Neural cell (in vitro differentiated cells): ENCODE results near the gene TMEM11. TPM values are rescaled to one million over a fixed set of nuclear protein-coding genes. Genes with fewer than 3 reads are reported as not detected.

Experiments
- H2AFZ ChIP-seq: fragments of 200-600, 300-800 bp; sonication (generic), shearing (Covaris generic); 2 replicates; pipeline ENCODE4 v1.6.0; 2014; ENCODE audit warnings: low read depth, mild to moderate bottlenecking, antibody characterized with exemption, low read length, moderate library complexity
- H3F3A ChIP-seq: fragments of 200-600 bp; shearing (Covaris generic); 2 replicates; pipeline ENCODE4 v1.6.1; 2016; ENCODE audit warnings: mild to moderate bottlenecking, moderate library complexity, mixed read lengths, antibody characterized with exemption, low read length; ENCODE audit not compliant: insufficient read depth, poor library complexity, severe bottlenecking
- H3K27ac ChIP-seq: fragments of 200-600, 300-800 bp; sonication (generic), shearing (Covaris generic); 2 replicates; pipeline ENCODE4 v1.5.1; 2014; ENCODE audit warnings: mild to moderate bottlenecking, low read length, moderate library complexity
- H3K27me3 ChIP-seq: fragments of 300-800, 200-600 bp; sonication (generic), shearing (Covaris generic); 2 replicates; pipeline ENCODE4 v1.6.0; 2014; ENCODE audit warnings: mild to moderate bottlenecking, low read depth, low read length, moderate library complexity; ENCODE audit not compliant: insufficient read depth
- H3K36me3 ChIP-seq: fragments of 300-800, 200-600 bp; sonication (generic), shearing (Covaris generic); 2 replicates; pipeline ENCODE4 v1.5.1; 2014; ENCODE audit warnings: mild to moderate bottlenecking, antibody characterized with exemption, low read length, moderate library complexity; ENCODE audit not compliant: insufficient read depth
- H3K4me2 ChIP-seq: fragments of 300-800, 200-600 bp; sonication (generic), shearing (Covaris generic); 2 replicates; pipeline ENCODE4 v1.6.0; 2014; ENCODE audit warnings: mild to moderate bottlenecking, low read length
- H3K4me3 ChIP-seq: fragments of 300-800, 200-600 bp; sonication (generic), shearing (Covaris generic); 2 replicates; pipeline ENCODE4 v1.5.1; 2014; ENCODE audit warnings: mild to moderate bottlenecking, low read length, moderate library complexity
- H3K79me2 ChIP-seq: fragments of 200-600 bp; shearing (Covaris generic); replicated peaks from 2 replicates; pipeline ENCODE4 v1.6.0; 2014; ENCODE audit warnings: mild to moderate bottlenecking, low read length, moderate library complexity; ENCODE audit not compliant: insufficient read depth
- H3K9ac ChIP-seq: fragments of 300-800, 200-600 bp; sonication (generic), shearing (Covaris generic); 2 replicates; pipeline ENCODE4 v1.6.1; 2016; ENCODE audit warnings: mild to moderate bottlenecking, low read length, mixed read lengths
- H3K9me2 ChIP-seq: fragments of 200-600 bp; shearing (Covaris generic); 2 replicates; pipeline ENCODE4 v1.6.1; 2016; ENCODE audit warnings: mild to moderate bottlenecking, low read length, mixed read lengths; ENCODE audit not compliant: insufficient read depth
- H3K9me3 ChIP-seq: fragments of 200-600, 300-800 bp; sonication (generic), shearing (Covaris generic); 2 replicates; pipeline ENCODE4 v1.6.1; 2016; ENCODE audit warnings: mild to moderate bottlenecking, mixed run types, low read length, moderate library complexity, mixed read lengths
- H4K20me1 ChIP-seq: fragments of 200-600 bp; shearing (Covaris generic); 2 replicates; pipeline ENCODE4 v1.6.1; 2016; ENCODE audit warnings: mild to moderate bottlenecking, mixed run types; ENCODE audit not compliant: insufficient read depth
- EP300 ChIP-seq: fragments of 450-650 bp; conservative IDR thresholded peaks from 2 replicates; pipeline ENCODE4 v1.6.1; 2014; ENCODE audit warnings: antibody characterized with exemption, mild to moderate bottlenecking, moderate library complexity; ENCODE audit not compliant: poor library complexity, severe bottlenecking
- EZH2 ChIP-seq: fragments of 200-600, 300-800 bp; shearing (Covaris generic), sonication (generic); IDR thresholded peaks from 2 replicates; pipeline ENCODE4 v1.6.1; 2014; ENCODE audit warnings: antibody characterized with exemption, low read length, borderline replicate concordance, mild to moderate bottlenecking; ENCODE audit not compliant: insufficient read depth, poor library complexity, severe bottlenecking
- MXI1 ChIP-seq: fragments of 450-650 bp; conservative IDR thresholded peaks from 2 replicates; pipeline ENCODE4 v1.6.1; 2014; ENCODE audit warnings: antibody characterized with exemption, mild to moderate bottlenecking; ENCODE audit not compliant: poor library complexity, severe bottlenecking
- RAD21 ChIP-seq: fragments of 450-650 bp; conservative IDR thresholded peaks from 2 replicates; pipeline ENCODE4 v1.6.1; 2014; ENCODE audit warnings: antibody characterized with exemption, mild to moderate bottlenecking, moderate library complexity
- SMC3 ChIP-seq: fragments of 450-650 bp; conservative IDR thresholded peaks from 2 replicates; pipeline ENCODE4 v1.6.1; 2014; ENCODE audit warnings: antibody characterized with exemption, mild to moderate bottlenecking, moderate library complexity; ENCODE audit not compliant: poor library complexity
- TAF1 ChIP-seq: IDR thresholded peaks from 2 replicates; pipeline ENCODE4 v1.6.1; 2012; ENCODE audit warnings: low read depth
- polyA plus RNA-seq: library from polyadenylated mRNA; depleted of rRNA; stranded (reverse); fragments of >200 nt; gene quantifications from 2 replicates; pipeline ENCODE4 v1.2.3, GENCODE V29; 2014
- TF ChIP-seq, protein P1 (sequence below): fragments of 450-650 bp; IDR thresholded peaks from 2 replicates; pipeline ENCODE4 v1.5.1; 2014; ENCODE audit warnings: antibody characterized with exemption, mild to moderate bottlenecking, moderate library complexity; ENCODE audit not compliant: poor library complexity, severe bottlenecking
- TF ChIP-seq, protein P2 (sequence below): IDR thresholded peaks from 2 replicates; pipeline ENCODE4 v1.6.1; 2012; ENCODE audit warnings: borderline replicate concordance

Gene TMEM11
- polyA plus RNA-seq, 1 donor from 2014 or later, result 24.6 TPM

DNA sequence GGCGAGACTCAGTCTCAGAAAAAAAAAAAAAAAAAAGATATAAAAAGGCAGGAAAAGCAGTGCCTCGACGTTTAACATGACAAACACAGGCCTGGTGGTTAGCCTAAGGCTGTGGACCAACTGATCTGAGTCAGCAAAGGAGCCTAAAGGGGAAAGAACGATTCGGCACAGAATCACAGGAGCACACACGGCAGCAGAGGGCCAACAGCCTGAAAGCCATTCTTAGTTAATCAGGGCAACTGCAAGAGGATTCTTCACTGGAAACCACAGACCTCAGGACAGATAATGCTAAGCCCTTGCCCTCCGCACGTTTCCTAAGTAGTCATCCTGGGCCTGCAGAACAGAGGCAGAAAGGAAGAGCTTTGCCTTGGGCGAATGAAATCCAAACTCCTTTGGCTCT is 14.7 kb downstream of the TMEM11 start:
- Histone ChIP-seq H3K9me2 (no peaks in the 10 kb centered on the region), H3K9me3 (no peaks in the 10 kb centered on the region), H3K27ac (no peak overlapping the region), H4K20me1 (no peaks in the 10 kb centered on the region), H3K4me3 (no peak overlapping the region), H3K4me2 (no peak overlapping the region), H3K27me3 (no peaks in the 10 kb centered on the region), H3F3A (no peaks in the 10 kb centered on the region), H3K9ac (no peak overlapping the region), H3K36me3 (no peaks in the 10 kb centered on the region), H3K79me2 (peaks cover 30% of the 10 kb centered on the region), H2AFZ (no peak overlapping the region)
- TF ChIP-seq TAF1 (no peak), SMC3 (no peak), MXI1 (no peak), RAD21 (no peak)
- TF ChIP-seq, protein P1, sequence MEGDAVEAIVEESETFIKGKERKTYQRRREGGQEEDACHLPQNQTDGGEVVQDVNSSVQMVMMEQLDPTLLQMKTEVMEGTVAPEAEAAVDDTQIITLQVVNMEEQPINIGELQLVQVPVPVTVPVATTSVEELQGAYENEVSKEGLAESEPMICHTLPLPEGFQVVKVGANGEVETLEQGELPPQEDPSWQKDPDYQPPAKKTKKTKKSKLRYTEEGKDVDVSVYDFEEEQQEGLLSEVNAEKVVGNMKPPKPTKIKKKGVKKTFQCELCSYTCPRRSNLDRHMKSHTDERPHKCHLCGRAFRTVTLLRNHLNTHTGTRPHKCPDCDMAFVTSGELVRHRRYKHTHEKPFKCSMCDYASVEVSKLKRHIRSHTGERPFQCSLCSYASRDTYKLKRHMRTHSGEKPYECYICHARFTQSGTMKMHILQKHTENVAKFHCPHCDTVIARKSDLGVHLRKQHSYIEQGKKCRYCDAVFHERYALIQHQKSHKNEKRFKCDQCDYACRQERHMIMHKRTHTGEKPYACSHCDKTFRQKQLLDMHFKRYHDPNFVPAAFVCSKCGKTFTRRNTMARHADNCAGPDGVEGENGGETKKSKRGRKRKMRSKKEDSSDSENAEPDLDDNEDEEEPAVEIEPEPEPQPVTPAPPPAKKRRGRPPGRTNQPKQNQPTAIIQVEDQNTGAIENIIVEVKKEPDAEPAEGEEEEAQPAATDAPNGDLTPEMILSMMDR, result no peak
- TF ChIP-seq, protein P2, sequence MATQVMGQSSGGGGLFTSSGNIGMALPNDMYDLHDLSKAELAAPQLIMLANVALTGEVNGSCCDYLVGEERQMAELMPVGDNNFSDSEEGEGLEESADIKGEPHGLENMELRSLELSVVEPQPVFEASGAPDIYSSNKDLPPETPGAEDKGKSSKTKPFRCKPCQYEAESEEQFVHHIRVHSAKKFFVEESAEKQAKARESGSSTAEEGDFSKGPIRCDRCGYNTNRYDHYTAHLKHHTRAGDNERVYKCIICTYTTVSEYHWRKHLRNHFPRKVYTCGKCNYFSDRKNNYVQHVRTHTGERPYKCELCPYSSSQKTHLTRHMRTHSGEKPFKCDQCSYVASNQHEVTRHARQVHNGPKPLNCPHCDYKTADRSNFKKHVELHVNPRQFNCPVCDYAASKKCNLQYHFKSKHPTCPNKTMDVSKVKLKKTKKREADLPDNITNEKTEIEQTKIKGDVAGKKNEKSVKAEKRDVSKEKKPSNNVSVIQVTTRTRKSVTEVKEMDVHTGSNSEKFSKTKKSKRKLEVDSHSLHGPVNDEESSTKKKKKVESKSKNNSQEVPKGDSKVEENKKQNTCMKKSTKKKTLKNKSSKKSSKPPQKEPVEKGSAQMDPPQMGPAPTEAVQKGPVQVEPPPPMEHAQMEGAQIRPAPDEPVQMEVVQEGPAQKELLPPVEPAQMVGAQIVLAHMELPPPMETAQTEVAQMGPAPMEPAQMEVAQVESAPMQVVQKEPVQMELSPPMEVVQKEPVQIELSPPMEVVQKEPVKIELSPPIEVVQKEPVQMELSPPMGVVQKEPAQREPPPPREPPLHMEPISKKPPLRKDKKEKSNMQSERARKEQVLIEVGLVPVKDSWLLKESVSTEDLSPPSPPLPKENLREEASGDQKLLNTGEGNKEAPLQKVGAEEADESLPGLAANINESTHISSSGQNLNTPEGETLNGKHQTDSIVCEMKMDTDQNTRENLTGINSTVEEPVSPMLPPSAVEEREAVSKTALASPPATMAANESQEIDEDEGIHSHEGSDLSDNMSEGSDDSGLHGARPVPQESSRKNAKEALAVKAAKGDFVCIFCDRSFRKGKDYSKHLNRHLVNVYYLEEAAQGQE, result no peak

DNA sequence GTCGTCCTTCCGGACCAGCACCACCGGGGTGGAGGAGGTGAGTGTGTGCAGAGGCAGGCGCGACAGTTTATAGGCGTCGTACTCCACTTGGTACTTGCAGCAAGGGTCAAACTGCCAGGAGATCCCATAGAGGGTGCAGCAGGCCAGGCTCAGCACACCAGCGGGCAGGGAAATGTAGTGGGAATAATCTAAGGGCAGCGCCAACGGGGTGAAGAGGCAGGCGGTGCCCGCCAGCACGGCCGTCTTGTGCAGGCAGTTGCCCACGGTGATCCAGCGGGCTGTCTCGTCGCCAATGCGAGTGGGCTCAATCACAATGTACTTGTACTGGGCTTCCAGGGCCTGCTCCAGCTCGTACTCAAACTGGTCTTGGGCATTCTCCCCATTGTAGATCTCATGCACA is 15.6 kb downstream of the TMEM11 start:
- no peak overlapping the region for H3K27ac ChIP-seq
- no peaks in the 10 kb centered on the region for H3K36me3 ChIP-seq
- H3K9ac ChIP-seq, result no peak overlapping the region
- TF ChIP-seq, protein P1, result no peak
- TF ChIP-seq TAF1, result no peak
- no peak for TF ChIP-seq RAD21
- TF ChIP-seq MXI1, result no peak
- no peak for TF ChIP-seq EP300
- no peak for TF ChIP-seq EZH2
- H3K79me2 ChIP-seq, result peaks cover 23% of the 10 kb centered on the region
- no peaks in the 10 kb centered on the region for H3K9me2 ChIP-seq
- no peak overlapping the region for H2AFZ ChIP-seq
- no peaks in the 10 kb centered on the region for H4K20me1 ChIP-seq
- no peak overlapping the region for H3K4me2 ChIP-seq
- no peaks in the 10 kb centered on the region for H3K27me3 ChIP-seq
- no peaks in the 10 kb centered on the region for H3K9me3 ChIP-seq
- no peaks in the 10 kb centered on the region for H3F3A ChIP-seq
- H3K4me3 ChIP-seq, result no peak overlapping the region
